Neural progenitor cell (in vitro differentiated cells): ENCODE results near the gene DVL2. TPM values are rescaled to one million over a fixed set of nuclear protein-coding genes. Genes with fewer than 3 reads are reported as not detected.
"Not testable (repeated sequence)": the region's sequence is repeated elsewhere in the genome, so short reads cannot be mapped to it uniquely, and the experiment has no call there.

Experiments
- DNase-seq: peaks from one replicate; pipeline ENCODE4 v3.0.0-alpha.2; 2016; ENCODE audit warnings: low spot score
- H2AFZ ChIP-seq: fragments of 200-600 bp; sonication (generic); replicated peaks from 2 replicates; pipeline ENCODE4 v1.6.1; 2016; ENCODE audit warnings: antibody characterized with exemption
- H3F3A ChIP-seq: fragments of 200-600 bp; sonication (generic); 2 replicates; pipeline ENCODE4 v1.6.1; 2016; ENCODE audit warnings: antibody characterized with exemption, low read depth
- H3K27ac ChIP-seq: fragments of 200-600 bp; sonication (generic); 2 replicates; pipeline ENCODE4 v1.5.1; 2016; ENCODE audit warnings: mild to moderate bottlenecking
- H3K27me3 ChIP-seq: fragments of 200-600 bp; sonication (generic); 2 replicates; pipeline ENCODE4 v1.6.1; 2016; ENCODE audit warnings: mild to moderate bottlenecking, moderate library complexity
- H3K36me3 ChIP-seq: fragments of 200-600 bp; sonication (generic); 2 replicates; pipeline ENCODE4 v1.5.1; 2016
- H3K4me1 ChIP-seq: fragments of 200-600 bp; sonication (generic); 2 replicates; pipeline ENCODE4 v1.6.1; 2016; ENCODE audit warnings: mixed run types
- H3K4me2 ChIP-seq: fragments of 200-600 bp; sonication (generic); 2 replicates; pipeline ENCODE4 v1.6.1; 2016
- H3K4me3 ChIP-seq: fragments of 200-600 bp; sonication (generic); 2 replicates; pipeline ENCODE4 v1.5.1; 2016
- H3K79me2 ChIP-seq: fragments of 200-600 bp; sonication (generic); 2 replicates; pipeline ENCODE4 v1.6.1; 2016; ENCODE audit warnings: low read depth
- H3K9ac ChIP-seq: fragments of 200-600 bp; sonication (generic); 2 replicates; pipeline ENCODE4 v1.6.1; 2016
- H3K9me3 ChIP-seq: fragments of 200-600 bp; sonication (generic); 2 replicates; pipeline ENCODE4 v1.5.1; 2016; ENCODE audit warnings: low read depth
- H4K20me1 ChIP-seq: fragments of 200-600 bp; sonication (generic); 2 replicates; pipeline ENCODE4 v1.6.1; 2016; ENCODE audit warnings: low read depth
- H3K27ac Mint-ChIP-seq: 3 replicates; pipeline ENCODE4 v1.8.0; 2021; ENCODE audit warnings: mixed read lengths
- H3K27me3 Mint-ChIP-seq: 2 replicates; pipeline ENCODE4 v1.8.0; 2022; ENCODE audit warnings: low read depth, mild to moderate bottlenecking, inconsistent platforms, moderate library complexity, mixed read lengths; ENCODE audit not compliant: insufficient read depth
- H3K36me3 Mint-ChIP-seq: 3 replicates; pipeline ENCODE4 v1.8.0; 2021; ENCODE audit warnings: mixed read lengths
- H3K4me1 Mint-ChIP-seq: 3 replicates; pipeline ENCODE4 v1.8.0; 2021; ENCODE audit warnings: mixed read lengths
- H3K4me3 Mint-ChIP-seq: 3 replicates; pipeline ENCODE4 v1.8.0; 2021; ENCODE audit warnings: mild to moderate bottlenecking, moderate library complexity, mixed read lengths
- H3K9me3 Mint-ChIP-seq: 3 replicates; pipeline ENCODE4 v1.8.0; 2020; ENCODE audit warnings: mixed read lengths
- CTCF ChIP-seq: fragments of 200-600 bp; sonication (generic); IDR thresholded peaks from 2 replicates; pipeline ENCODE4 v1.5.1; 2017; ENCODE audit warnings: antibody characterized with exemption, mild to moderate bottlenecking
- EZH2 ChIP-seq: fragments of 200-600 bp; sonication (generic); IDR thresholded peaks from 2 replicates; pipeline ENCODE4 v1.6.1; 2017; ENCODE audit warnings: antibody characterized with exemption, mild to moderate bottlenecking, moderate library complexity
- EZH2phosphoT487 ChIP-seq: fragments of 200-600 bp; sonication (generic); IDR thresholded peaks from 2 replicates; pipeline ENCODE4 v1.6.1; 2017; ENCODE audit warnings: antibody characterized with exemption
- total RNA-seq: library from RNA; depleted of rRNA; stranded (reverse); fragments of >200 nt; gene quantifications from 2 replicates; pipeline ENCODE4 v1.2.3, GENCODE V29; 2015; ENCODE audit warnings: low replicate concordance

Gene DVL2
- total RNA-seq, 1 donor from 2014 or later, result 43.9 TPM

- peaks cover 11% of the 10 kb centered on the region for H3K27me3 Mint-ChIP-seq
- Histone ChIP-seq H3K27me3 (peaks cover 5% of the 10 kb centered on the region), H3K27ac (no peak overlapping the region), H3K4me3 (no peak overlapping the region), H3K9me3 (no peaks in the 10 kb centered on the region), H3F3A (peaks cover 11% of the 10 kb centered on the region), H3K79me2 (no peaks in the 10 kb centered on the region), H3K9ac (no peak overlapping the region), H4K20me1 (no peaks in the 10 kb centered on the region), H2AFZ (no peak overlapping the region), H3K4me1 (no peaks in the 10 kb centered on the region), H3K4me2 (no peak overlapping the region), H3K36me3 (no peaks in the 10 kb centered on the region)
- H3K4me1 Mint-ChIP-seq, result peaks cover 18% of the 10 kb centered on the region
- H3K4me3 Mint-ChIP-seq, result peak overlapping the region; percentile 5
- H3K36me3 Mint-ChIP-seq, result peaks cover 6% of the 10 kb centered on the region
- H3K9me3 Mint-ChIP-seq, result no peaks in the 10 kb centered on the region
- no peak for DNase-seq
- peak overlapping the region; percentile 89 for H3K27ac Mint-ChIP-seq
- no peak for TF ChIP-seq EZH2phosphoT487
- TF ChIP-seq CTCF, result no peak
- no peak for TF ChIP-seq EZH2
Measured at GRCh38 chr17:7183433-7184090, 50.8 kb downstream of the DVL2 start.

- peaks cover 25% of the 10 kb centered on the region for H3K4me1 Mint-ChIP-seq
Measured at GRCh38 chr17:7182101-7182500, 52.2 kb downstream of the DVL2 start.

GRCh38 chr17:7179317-7180254, 54.7 kb downstream of the DVL2 start, which contains the start of gene ASGR1:
ASGR1 (minus strand) TSS chr17:7179370; CDS start chr17:7178563, 807 bp downstream.
- Mint-ChIP-seq H3K27me3 (peaks cover 3% of the 10 kb centered on the region), H3K9me3 (no peaks in the 10 kb centered on the region), H3K4me1 (peaks cover 25% of the 10 kb centered on the region), H3K36me3 (no peaks in the 10 kb centered on the region), H3K27ac (peak within 1 kb of the TSS; percentile 80), H3K4me3 (peak within 1 kb of the TSS; percentile 61)
- no peaks in the 10 kb centered on the region for H4K20me1 ChIP-seq
- H3K9me3 ChIP-seq, result no peaks in the 10 kb centered on the region
- no peak within 1 kb of the TSS for H3K27ac ChIP-seq
- H3K4me3 ChIP-seq, result peak within 1 kb of the TSS; percentile 65
- H3K79me2 ChIP-seq, result no peaks in the 10 kb centered on the region
- H2AFZ ChIP-seq, result peak within 1 kb of the TSS; percentile 99
- H3K4me1 ChIP-seq, result peaks cover 6% of the 10 kb centered on the region
- peaks cover 43% of the 10 kb centered on the region for H3K27me3 ChIP-seq
- no peak within 1 kb of the TSS for H3K9ac ChIP-seq
- no peak for TF ChIP-seq CTCF
- TF ChIP-seq EZH2, result no peak
- no peak for TF ChIP-seq EZH2phosphoT487
- H3K36me3 ChIP-seq, result no peaks in the 10 kb centered on the region
- H3K4me2 ChIP-seq, result peak within 1 kb of the TSS; percentile 96
- no peak for DNase-seq
- H3F3A ChIP-seq, result peaks cover 23% of the 10 kb centered on the region

More at GRCh38 chr17:7182101-7182500, 52.2 kb downstream of the DVL2 start:
- H3F3A ChIP-seq, result peaks cover 11% of the 10 kb centered on the region
- not testable (repeated sequence) for H2AFZ ChIP-seq, H3K9ac ChIP-seq, H3K9me3 Mint-ChIP-seq, H4K20me1 ChIP-seq, H3K9me3 ChIP-seq, H3K4me3 ChIP-seq, H3K36me3 ChIP-seq, H3K27ac Mint-ChIP-seq, H3K79me2 ChIP-seq, H3K27ac ChIP-seq, H3K36me3 Mint-ChIP-seq, H3K4me3 Mint-ChIP-seq, H3K4me1 ChIP-seq, H3K4me2 ChIP-seq, DNase-seq
- H3K27me3 ChIP-seq, result peaks cover 17% of the 10 kb centered on the region
- H3K27me3 Mint-ChIP-seq, result peaks cover 13% of the 10 kb centered on the region
